Heart right ventricle (tissue), 16 donors: ENCODE data around the gene MRE11. TPM values are rescaled to one million over a fixed set of nuclear protein-coding genes. Genes with fewer than 3 reads are reported as not detected.

Source experiments
- ATAC-seq, 8 donors: fragments of 200-7000 bp; cut with Tn5 transposase; one replicate each; pipeline ENCODE4 v1.9.1; 2020; ENCODE audit warnings: mild to moderate bottlenecking in 8 of 8, moderate library complexity in 8 of 8, moderate number of reproducible peaks in 1 of 8
- DNase-seq, 2 donors: peaks; one replicate each; pipeline ENCODE4 v3.0.0-alpha.2; 2020
- H3K27ac ChIP-seq, 10 donors: fragments of 200-600 bp; sonication (generic) in 2 of 10; one replicate each; pipeline versions ENCODE4 v1.5.0 to v1.8.0; 2020 to 2022; ENCODE audit warnings: mild to moderate bottlenecking in 3 of 10
- H3K27me3 ChIP-seq, 7 donors: fragments of 200-600 bp; one replicate each; pipeline ENCODE4 v1.8.0; 2021 to 2022; ENCODE audit warnings: mild to moderate bottlenecking in 2 of 7
- H3K36me3 ChIP-seq, 9 donors: fragments of 200-600 bp; sonication (generic) in 1 of 9; one replicate each; pipeline versions ENCODE4 v1.5.0 to v1.8.0; 2020 to 2022; ENCODE audit warnings: mild to moderate bottlenecking in 2 of 9
- H3K4me1 ChIP-seq, 9 donors: fragments of 200-600 bp; sonication (generic) in 1 of 9; one replicate each; pipeline versions ENCODE4 v1.5.0 to v1.8.0; 2020 to 2022; ENCODE audit warnings: mild to moderate bottlenecking in 4 of 9
- H3K4me3 ChIP-seq, 10 donors: fragments of 200-600 bp; sonication (generic) in 2 of 10; one replicate each; pipeline versions ENCODE4 v1.5.0 to v1.8.0; 2020 to 2022; ENCODE audit warnings: mild to moderate bottlenecking in 7 of 10, moderate library complexity in 2 of 10
- H3K9me3 ChIP-seq, 11 donors: fragments of 200-600 bp in 10 of 11; sonication (generic) in 2 of 11; one replicate each; pipeline versions ENCODE4 v1.5.0 to v1.8.0; 2013 to 2022; ENCODE audit warnings: mild to moderate bottlenecking in 2 of 11, control low read depth in 1 of 11, moderate library complexity in 1 of 11
- CTCF ChIP-seq, 9 donors: fragments of 200-600 bp; sonication (generic) in 2 of 9; IDR thresholded peaks; one replicate each; pipeline versions ENCODE4 v1.5.0 to v1.8.0; 2021 to 2022; ENCODE audit warnings: antibody characterized with exemption in 9 of 9, mild to moderate bottlenecking in 5 of 9, moderate library complexity in 1 of 9
- WGBS, 2 donors: extraction: QIAGEN DNeasy Blood & Tissue Kit; methylation state at CpG; one replicate each; pipeline ENCODE4 v1.1.7; 2013; ENCODE audit warnings: inconsistent platforms in 1 of 2; 5-methylcytosine and 5-hydroxymethylcytosine counted together
- intact Hi-C, 10 donors: fragments of 100-400 bp; cut with DNase I; formaldehyde crosslinking; loops; one replicate each; pipeline versions ENCODE4 v1.11.1 to v1.14.2; 2022
- polyA plus RNA-seq, 2 donors: library from polyadenylated mRNA; stranded (reverse); fragments of 200-250 nt; gene quantifications; one replicate each; pipeline ENCODE4 v1.2.3, GENCODE V29; 2013
- total RNA-seq, 10 donors: library from RNA; stranded (reverse); fragmentation: NEBNext Ultra II Directional in 3 of 10; extraction: Animal tissue kit (Norgen Biotek cat#: 25700) in 3 of 10; gene quantifications; one replicate each; pipeline versions ENCODE4 v1.2.1 to v1.2.4, GENCODE V29; 2021 to 2023
- donor health status: Arrhythmogenic right ventricular cardiomyopathy.
- donor health status: ischemic (EF 13 %, LVEDD 7.1; RV severe dilation, severe dysfunction).
- donor health status: healthy with polysubstance abuse.
- donor health status: DM: no; HTN: yes; CAD: no.
- donor health status: DM: no; HTN: no; CAD: no.
- donor health status: ischemic (EF 25% LVEDD 6.9; RV normal size, moderate dysfunction).
- donor health status: ischemic (EF 25% LVEDD 5.7; RV mildly dilated, moderate dysfunction).
- donor health status: healthy.
- donor health status: DM: yes; HTN: yes; CAD: no.
- donor health status: Ischemic cardiomyopathy.
- donor health status: ischemic (EF 35%, LVEDD 5.7; RV mildly dilated, moderate dysfunction).
- donor health status: nonischemic (EF 11% LVEDD 7.7; RV severe dilation, severe dysfunction).
- donor health status: DM: yes; HTN: yes; CAD: no.
- donor health status: PGD.
- donor health status: ischemic (EF 29% LVEDD 5.4; RV normal size, mild dysfunction).
- donor health status: nonischemic (EF 23%, LVEDD 6.1; RV moderate dilation, normal function).

Gene MRE11
- total and polyA plus RNA-seq, 12 donors = 3.3 to 11.2 (median 7.9) TPM

- H3K27ac ChIP-seq = peak overlapping the region in 8 of 10 donors; percentile 5 to 55 (median 50)
- no peak for DNase-seq
These were observed 40.3 kb upstream of the MRE11 start for GRCh38 chr11:94533696-94534630.

GRCh38 chr11:94533206-94533605 lies 39.6 kb upstream of the MRE11 start:
- DNase-seq (no peak), ATAC-seq (no peak)
- H3K27me3 ChIP-seq = no peaks in the 10 kb centered on the region
- H3K4me1 ChIP-seq = peaks cover 0 to 35% (median 3%) of the 10 kb centered on the region in 9 donors
- H3K4me3 ChIP-seq = no peak overlapping the region
- WGBS, 2 donors = 62 to 83% methylated on average over 1 of the region's 1 CpG
- intact Hi-C loops = no loop called here
- H3K9me3 ChIP-seq = no peaks in the 10 kb centered on the region
- peak overlapping the region in 5 of 10 donors; percentile 5 to 54 (median 51) for H3K27ac ChIP-seq
- H3K36me3 ChIP-seq = no peaks in the 10 kb centered on the region
- no peak for TF ChIP-seq CTCF (IDR thresholded peaks at IDR 0.05)

More at GRCh38 chr11:94533696-94534630, 40.3 kb upstream of the MRE11 start:
- 53 to 60% methylated on average over 6 of the region's 6 CpGs for WGBS, 2 donors
- Histone ChIP-seq H3K4me1 (peaks cover 0 to 35% (median 3%) of the 10 kb centered on the region in 9 donors), H3K36me3 (no peaks in the 10 kb centered on the region), H3K9me3 (no peaks in the 10 kb centered on the region), H3K4me3 (no peak overlapping the region), H3K27me3 (no peaks in the 10 kb centered on the region)
- peak in 6 of 8 donors; percentile 42 to 78 (median 52) for ATAC-seq
- no peak for TF ChIP-seq CTCF (IDR thresholded peaks at IDR 0.05)
- intact Hi-C loops = no loop called here

DNA sequence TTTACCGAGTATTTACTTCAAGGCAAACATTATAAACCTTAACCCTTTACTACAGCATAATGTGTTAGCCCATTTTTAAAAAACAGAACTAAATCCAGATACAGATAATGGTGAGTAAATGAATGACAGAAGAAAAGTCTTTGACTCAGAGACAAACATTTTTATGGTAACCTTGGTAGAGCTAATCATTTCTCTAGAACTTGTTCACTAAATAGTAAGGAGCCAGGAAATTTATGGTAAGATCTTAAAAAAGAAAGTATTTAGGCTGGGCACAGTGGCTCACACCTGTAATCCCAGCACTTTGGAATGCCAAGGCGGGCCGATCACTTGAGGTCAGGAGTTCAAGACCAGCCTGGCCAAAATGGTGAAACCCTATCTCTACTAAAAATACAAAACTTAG lies 38.6 kb upstream of the MRE11 start:
- H3K27ac ChIP-seq = no peak overlapping the region
- no peak for ATAC-seq
- no peak for DNase-seq
- H3K9me3 ChIP-seq = no peaks in the 10 kb centered on the region
- no peaks in the 10 kb centered on the region for H3K36me3 ChIP-seq
- intact Hi-C loops = no loop called here
- peaks cover 0 to 30% (median 3%) of the 10 kb centered on the region in 9 donors for H3K4me1 ChIP-seq
- H3K27me3 ChIP-seq = peaks cover 0 to 3% (median 0%) of the 10 kb centered on the region in 7 donors
- WGBS, 2 donors = 98 to 100% methylated on average over 3 of the region's 3 CpGs
- H3K4me3 ChIP-seq = no peak overlapping the region
- no peak for TF ChIP-seq CTCF (IDR thresholded peaks at IDR 0.05)

GRCh38 chr11:94528551-94528950 lies 34.9 kb upstream of the MRE11 start:
- TF ChIP-seq CTCF (IDR thresholded peaks at IDR 0.05) = no peak
- intact Hi-C loops = loop anchor here in 1 of 10 donors (10.0 kb wide), 1 partner anchor 366 kb away; no protein-coding TSS in a partner anchor
- DNase-seq (no peak), ATAC-seq (no peak)
- no peak overlapping the region for H3K4me3 ChIP-seq
- H3K36me3 ChIP-seq = no peaks in the 10 kb centered on the region
- no peak overlapping the region for H3K27ac ChIP-seq
- peaks cover 0 to 20% (median 1%) of the 10 kb centered on the region in 9 donors for H3K4me1 ChIP-seq
- peaks cover 0 to 11% (median 0%) of the 10 kb centered on the region in 7 donors for H3K27me3 ChIP-seq
- no peaks in the 10 kb centered on the region for H3K9me3 ChIP-seq
